Activated T-cell treated with anti-CD3 and anti-CD28 coated beads, Interleukin-2, amount 50 U/mL, for 4 hours (primary cell): Measurements from ENCODE around the gene PLS3. TPM values are rescaled to one million over a fixed set of nuclear protein-coding genes. Genes with fewer than 3 reads are reported as not detected.

ENCODE experiments used
- ATAC-seq, 2 donors: fragments of 200-7000 bp; cut with Tn5 transposase; one replicate each; pipeline ENCODE4 v1.10.0; 2021
- DNase-seq: peaks from one replicate; pipeline ENCODE4 v3.0.0-alpha.2; 2020
- H3K27me3 Mint-ChIP-seq: one replicate; pipeline ENCODE4 v1.8.0; 2021; ENCODE audit warnings: low read depth, mixed read lengths
- H3K36me3 Mint-ChIP-seq: one replicate; pipeline ENCODE4 v1.8.0; 2022; ENCODE audit warnings: mixed read lengths; ENCODE audit not compliant: insufficient read depth
- H3K4me1 Mint-ChIP-seq: one replicate; pipeline ENCODE4 v1.8.0; 2021; ENCODE audit warnings: low read depth, mixed read lengths
- H3K4me3 Mint-ChIP-seq: one replicate; pipeline ENCODE4 v1.8.0; 2021; ENCODE audit warnings: mild to moderate bottlenecking, moderate library complexity, mixed read lengths
- H3K9me3 Mint-ChIP-seq: one replicate; pipeline ENCODE4 v1.8.0; 2021; ENCODE audit warnings: mixed read lengths
- total RNA-seq, 3 donors: library from RNA; stranded (reverse); gene quantifications; one replicate each; pipeline ENCODE4 v1.2.1, GENCODE V29; 2021

The PLS3 gene
- total RNA-seq, 3 donors from 2014 or later: 0.63 to 1.3 (median 0.92) TPM

- H3K4me1 Mint-ChIP-seq: peaks cover 3% of the 10 kb centered on the region
- no peak overlapping the region for H3K4me3 Mint-ChIP-seq
- H3K27me3 Mint-ChIP-seq: peaks cover 15% of the 10 kb centered on the region
- DNase-seq: no peak
- ATAC-seq: no peak
- H3K36me3 Mint-ChIP-seq: no peaks in the 10 kb centered on the region
- H3K9me3 Mint-ChIP-seq: no peaks in the 10 kb centered on the region
These were observed 1.3 kb upstream of the PLS3 start for GRCh38 chrX:115559672-115560071.

- Mint-ChIP-seq H3K4me1 (peaks cover 3% of the 10 kb centered on the region), H3K4me3 (no peak overlapping the region), H3K9me3 (no peaks in the 10 kb centered on the region), H3K27me3 (peaks cover 16% of the 10 kb centered on the region), H3K36me3 (no peaks in the 10 kb centered on the region)
- ATAC-seq (no peak), DNase-seq (no peak)
These were observed 580 bp upstream of the PLS3 start for GRCh38 chrX:115560211-115560977.

DNA sequence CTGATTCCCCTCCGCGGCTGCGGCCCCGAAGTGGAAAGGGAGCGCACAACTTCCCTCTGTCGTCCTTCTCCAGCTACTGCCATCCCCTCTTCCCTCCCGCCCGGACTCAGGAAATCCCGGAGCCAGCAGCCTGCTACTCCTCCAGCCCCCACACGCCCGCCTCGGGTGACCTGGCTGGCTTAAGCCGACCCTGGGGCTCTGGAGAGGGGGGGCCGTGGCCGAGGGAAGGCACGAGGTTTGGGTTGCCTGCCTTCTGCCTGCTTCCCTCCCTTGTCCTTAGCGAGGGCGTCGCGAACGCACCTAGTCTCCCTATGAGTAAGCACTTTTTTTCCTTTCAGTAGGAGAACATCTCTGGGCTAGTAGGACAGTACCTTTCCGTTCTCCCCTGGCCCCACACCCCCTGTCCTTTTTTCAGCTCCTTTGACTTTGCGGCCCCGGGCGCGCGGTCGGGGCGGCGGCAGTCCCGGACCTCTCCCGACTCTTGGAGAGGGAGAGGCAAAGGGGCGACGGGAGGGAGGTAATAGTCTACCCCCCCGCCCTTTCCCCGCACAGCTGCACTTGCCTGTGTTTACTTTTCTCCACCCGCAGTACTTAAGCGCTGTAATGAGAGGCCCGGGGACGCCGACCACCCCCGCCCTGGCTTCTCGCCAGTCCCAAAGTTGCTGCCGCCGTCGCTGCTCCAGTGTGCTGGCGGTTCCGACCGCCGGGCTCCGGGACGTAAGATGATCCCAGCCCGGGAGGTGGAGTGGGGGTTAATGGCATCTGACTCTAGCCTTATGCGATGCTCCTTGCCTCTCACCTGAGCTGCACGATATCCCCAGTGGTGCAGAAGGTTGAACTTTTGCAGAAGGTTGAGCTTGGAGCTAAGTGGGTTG, 868 bp downstream of the PLS3 start:
- Mint-ChIP-seq H3K4me3 (peak overlapping the region; percentile 21), H3K27me3 (peaks cover 16% of the 10 kb centered on the region), H3K9me3 (no peaks in the 10 kb centered on the region), H3K4me1 (peaks cover 3% of the 10 kb centered on the region), H3K36me3 (no peaks in the 10 kb centered on the region)
- no peak for DNase-seq
- peak in 1 of 2 donors; percentile 46 for ATAC-seq

GRCh38 chrX:115562480-115562847, 1.5 kb downstream of the PLS3 start:
- DNase-seq (no peak), ATAC-seq (no peak)
- H3K4me3 Mint-ChIP-seq: no peak overlapping the region
- no peaks in the 10 kb centered on the region for H3K36me3 Mint-ChIP-seq
- peaks cover 3% of the 10 kb centered on the region for H3K4me1 Mint-ChIP-seq
- peaks cover 16% of the 10 kb centered on the region for H3K27me3 Mint-ChIP-seq
- H3K9me3 Mint-ChIP-seq: no peaks in the 10 kb centered on the region

DNA sequence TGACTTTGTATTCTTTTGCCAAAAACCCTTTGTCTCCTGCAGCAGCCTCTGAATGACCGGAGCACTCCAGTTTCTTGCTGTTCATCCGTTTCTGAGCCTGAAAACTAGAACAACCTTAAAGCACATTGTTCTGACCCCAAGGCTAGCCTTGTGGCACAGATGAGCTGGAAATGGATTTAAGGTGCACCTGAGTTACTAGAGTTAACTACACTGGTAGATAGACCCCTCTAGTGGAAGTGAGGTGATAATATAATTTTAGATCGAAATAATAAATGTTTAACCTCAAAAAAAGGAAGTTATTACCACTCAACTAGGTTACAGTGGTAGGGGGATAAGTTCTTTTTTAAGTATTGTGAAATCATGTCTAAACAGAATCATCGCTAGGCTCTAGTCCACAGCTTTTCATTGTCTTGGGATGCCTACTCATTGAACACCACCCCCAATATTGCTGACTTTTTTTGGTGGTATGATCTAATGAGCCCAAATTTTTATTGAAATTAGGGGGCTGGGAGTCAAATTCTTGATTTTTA, 2.7 kb downstream of the PLS3 start:
- Mint-ChIP-seq H3K4me3 (no peak overlapping the region), H3K27me3 (peaks cover 16% of the 10 kb centered on the region), H3K4me1 (peaks cover 3% of the 10 kb centered on the region), H3K9me3 (no peaks in the 10 kb centered on the region), H3K36me3 (no peaks in the 10 kb centered on the region)
- DNase-seq: no peak
- ATAC-seq: no peak

DNA sequence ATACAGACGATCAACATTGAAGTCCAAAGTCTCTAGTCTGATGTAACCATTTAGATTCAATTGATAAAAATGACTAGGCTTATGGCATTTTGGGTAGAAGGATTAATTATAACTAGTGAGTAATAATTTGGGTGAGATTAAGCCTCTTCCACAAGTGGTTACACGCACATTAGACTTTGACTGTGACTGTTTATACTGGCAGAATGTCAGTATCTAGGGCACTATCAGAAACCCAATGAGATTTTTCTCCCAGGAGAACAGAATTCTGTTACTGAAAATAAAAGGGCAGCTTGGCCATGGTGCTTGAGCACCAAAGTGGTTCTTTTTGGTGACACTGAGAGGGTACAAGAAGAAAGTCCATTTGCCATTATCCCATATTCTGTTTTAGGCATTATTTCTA, 3.3 kb downstream of the PLS3 start:
- Mint-ChIP-seq H3K9me3 (no peaks in the 10 kb centered on the region), H3K27me3 (peaks cover 16% of the 10 kb centered on the region), H3K4me1 (peaks cover 3% of the 10 kb centered on the region), H3K4me3 (no peak overlapping the region), H3K36me3 (no peaks in the 10 kb centered on the region)
- DNase-seq (no peak), ATAC-seq (no peak)

GRCh38 chrX:115565888-115566287, 4.9 kb downstream of the PLS3 start:
- Mint-ChIP-seq H3K4me3 (no peak overlapping the region), H3K9me3 (no peaks in the 10 kb centered on the region), H3K4me1 (peaks cover 3% of the 10 kb centered on the region), H3K36me3 (no peaks in the 10 kb centered on the region), H3K27me3 (peaks cover 9% of the 10 kb centered on the region)
- DNase-seq: no peak
- ATAC-seq: no peak

GRCh38 chrX:115571712-115572111, 10.7 kb downstream of the PLS3 start:
- Mint-ChIP-seq H3K36me3 (no peaks in the 10 kb centered on the region), H3K4me3 (no peak overlapping the region), H3K9me3 (no peaks in the 10 kb centered on the region), H3K27me3 (no peaks in the 10 kb centered on the region), H3K4me1 (no peaks in the 10 kb centered on the region)
- DNase-seq: no peak
- no peak for ATAC-seq

DNA sequence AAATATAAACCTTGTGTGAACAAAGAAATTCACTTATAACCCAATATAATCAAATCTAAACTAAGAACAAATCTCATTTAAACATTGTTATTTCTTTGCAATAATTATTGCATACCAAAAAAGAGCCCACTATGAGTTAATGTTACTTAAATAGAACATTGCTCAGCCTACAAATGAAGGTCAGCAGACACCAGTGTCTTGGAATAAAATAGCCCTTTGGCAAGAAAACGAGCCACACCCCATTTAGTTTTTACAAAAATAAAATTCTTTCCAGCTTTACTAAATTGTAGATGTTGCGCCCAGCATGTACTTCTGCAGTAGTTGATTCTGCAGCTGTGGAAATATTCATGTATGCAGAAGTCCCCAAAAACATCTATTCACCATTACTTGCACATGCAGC, 12.2 kb downstream of the PLS3 start:
- no peaks in the 10 kb centered on the region for H3K27me3 Mint-ChIP-seq
- no peaks in the 10 kb centered on the region for H3K36me3 Mint-ChIP-seq
- H3K9me3 Mint-ChIP-seq: no peaks in the 10 kb centered on the region
- H3K4me1 Mint-ChIP-seq: no peaks in the 10 kb centered on the region
- no peak overlapping the region for H3K4me3 Mint-ChIP-seq
- ATAC-seq (no peak), DNase-seq (no peak)

- DNase-seq (no peak), ATAC-seq (no peak)
- Mint-ChIP-seq H3K9me3 (no peaks in the 10 kb centered on the region), H3K4me1 (no peaks in the 10 kb centered on the region), H3K36me3 (no peaks in the 10 kb centered on the region), H3K4me3 (no peak overlapping the region), H3K27me3 (no peaks in the 10 kb centered on the region)
These were observed 15.7 kb downstream of the PLS3 start for GRCh38 chrX:115576676-115577075.

GRCh38 chrX:115579327-115579726, 18.4 kb downstream of the PLS3 start:
- Mint-ChIP-seq H3K9me3 (no peaks in the 10 kb centered on the region), H3K27me3 (no peaks in the 10 kb centered on the region), H3K4me1 (no peaks in the 10 kb centered on the region), H3K4me3 (no peak overlapping the region), H3K36me3 (no peaks in the 10 kb centered on the region)
- DNase-seq (no peak), ATAC-seq (peak; percentile 25 to 37)

- no peaks in the 10 kb centered on the region for H3K4me1 Mint-ChIP-seq
- no peaks in the 10 kb centered on the region for H3K27me3 Mint-ChIP-seq
- no peaks in the 10 kb centered on the region for H3K9me3 Mint-ChIP-seq
- H3K36me3 Mint-ChIP-seq: no peaks in the 10 kb centered on the region
- no peak for ATAC-seq
- no peak overlapping the region for H3K4me3 Mint-ChIP-seq
- no peak for DNase-seq
These were observed 18.9 kb downstream of the PLS3 start for GRCh38 chrX:115579786-115580294.

- ATAC-seq (no peak), DNase-seq (no peak)
- Mint-ChIP-seq H3K27me3 (no peaks in the 10 kb centered on the region), H3K4me3 (no peak overlapping the region), H3K9me3 (no peaks in the 10 kb centered on the region), H3K36me3 (no peaks in the 10 kb centered on the region), H3K4me1 (no peaks in the 10 kb centered on the region)
These were observed 21.0 kb downstream of the PLS3 start for GRCh38 chrX:115581759-115582615.
